ENCODE results near the gene SIN3B. TPM values are rescaled to one million over a fixed set of nuclear protein-coding genes. Genes with fewer than 3 reads are reported as not detected.

SIN3B gene
- total and polyA plus RNA-seq, 2 of the 13 experiments (the other 11 are each of a cell fraction or from before 2014, with no cell fraction given): 12.9 to 25.7 TPM

DNA sequence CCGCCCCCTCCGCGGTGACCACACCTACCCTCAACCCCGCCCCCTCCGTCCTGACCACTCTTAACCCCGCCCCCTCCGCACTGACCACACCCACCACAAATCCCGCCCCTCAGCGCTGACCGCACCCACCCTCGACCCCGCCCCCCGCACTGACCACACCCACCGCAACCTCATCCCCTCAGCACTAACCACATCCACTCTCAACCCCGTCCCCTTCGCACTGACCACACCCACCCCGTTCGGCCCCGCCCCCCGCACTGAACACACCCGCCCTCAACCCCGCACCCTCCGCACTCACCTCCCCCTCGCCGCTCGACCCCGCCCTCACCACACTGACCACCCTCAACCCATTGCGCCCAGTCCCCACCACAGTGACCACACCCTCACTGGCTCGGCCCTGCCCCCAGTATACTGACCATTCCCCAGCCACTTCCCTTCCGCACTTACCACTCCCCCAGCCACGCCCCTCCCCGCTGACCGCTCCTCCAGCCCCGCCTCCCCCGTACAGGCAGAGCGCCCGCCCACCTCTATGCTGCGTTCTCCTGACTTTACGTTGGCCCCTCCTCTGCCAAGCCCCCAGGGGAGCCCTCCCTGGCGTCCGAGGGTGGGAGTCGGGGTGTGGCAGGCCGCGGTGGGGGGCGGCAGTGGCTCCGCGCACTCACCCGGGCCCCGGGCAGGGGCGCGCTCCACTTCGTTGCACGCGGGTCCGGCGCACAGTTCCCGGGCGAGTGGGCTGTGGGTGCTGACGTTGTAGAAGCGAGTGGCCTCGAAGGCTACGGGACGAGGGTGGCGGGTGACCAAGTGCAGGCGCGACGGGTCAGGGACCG lies 68.0 kb downstream of the SIN3B start (continued):
- 0 out of 2 replicates have a peak, but pooled peaks have one; percentile 40 for TF ChIP-seq MEIS2 (CRISPR knock-in tag; IDR thresholded peaks at IDR 0.05)
- TF ChIP-seq HNRNPLL (IDR thresholded peaks at IDR 0.05; ENCODE audit: low read depth, low read length, poor library complexity, severe bottlenecking): peak; percentile 46
- TF ChIP-seq, protein P1, sequence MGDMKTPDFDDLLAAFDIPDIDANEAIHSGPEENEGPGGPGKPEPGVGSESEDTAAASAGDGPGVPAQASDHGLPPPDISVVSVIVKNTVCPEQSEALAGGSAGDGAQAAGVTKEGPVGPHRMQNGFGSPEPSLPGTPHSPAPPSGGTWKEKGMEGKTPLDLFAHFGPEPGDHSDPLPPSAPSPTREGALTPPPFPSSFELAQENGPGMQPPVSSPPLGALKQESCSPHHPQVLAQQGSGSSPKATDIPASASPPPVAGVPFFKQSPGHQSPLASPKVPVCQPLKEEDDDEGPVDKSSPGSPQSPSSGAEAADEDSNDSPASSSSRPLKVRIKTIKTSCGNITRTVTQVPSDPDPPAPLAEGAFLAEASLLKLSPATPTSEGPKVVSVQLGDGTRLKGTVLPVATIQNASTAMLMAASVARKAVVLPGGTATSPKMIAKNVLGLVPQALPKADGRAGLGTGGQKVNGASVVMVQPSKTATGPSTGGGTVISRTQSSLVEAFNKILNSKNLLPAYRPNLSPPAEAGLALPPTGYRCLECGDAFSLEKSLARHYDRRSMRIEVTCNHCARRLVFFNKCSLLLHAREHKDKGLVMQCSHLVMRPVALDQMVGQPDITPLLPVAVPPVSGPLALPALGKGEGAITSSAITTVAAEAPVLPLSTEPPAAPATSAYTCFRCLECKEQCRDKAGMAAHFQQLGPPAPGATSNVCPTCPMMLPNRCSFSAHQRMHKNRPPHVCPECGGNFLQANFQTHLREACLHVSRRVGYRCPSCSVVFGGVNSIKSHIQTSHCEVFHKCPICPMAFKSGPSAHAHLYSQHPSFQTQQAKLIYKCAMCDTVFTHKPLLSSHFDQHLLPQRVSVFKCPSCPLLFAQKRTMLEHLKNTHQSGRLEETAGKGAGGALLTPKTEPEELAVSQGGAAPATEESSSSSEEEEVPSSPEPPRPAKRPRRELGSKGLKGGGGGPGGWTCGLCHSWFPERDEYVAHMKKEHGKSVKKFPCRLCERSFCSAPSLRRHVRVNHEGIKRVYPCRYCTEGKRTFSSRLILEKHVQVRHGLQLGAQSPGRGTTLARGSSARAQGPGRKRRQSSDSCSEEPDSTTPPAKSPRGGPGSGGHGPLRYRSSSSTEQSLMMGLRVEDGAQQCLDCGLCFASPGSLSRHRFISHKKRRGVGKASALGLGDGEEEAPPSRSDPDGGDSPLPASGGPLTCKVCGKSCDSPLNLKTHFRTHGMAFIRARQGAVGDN (CRISPR knock-in tag; IDR thresholded peaks at IDR 0.05): peak; percentile 82
- no peak for TF ChIP-seq NONO (IDR thresholded peaks at IDR 0.05)
- 0 out of 2 replicates have a peak, but pooled peaks have one; percentile 15 for TF ChIP-seq NONO (CRISPR knock-in tag; conservative IDR thresholded peaks at IDR 0.05)
- peak; percentile 32; the same call in 1 of the 2 replicates for TF ChIP-seq SAP130 (CRISPR knock-in tag; IDR thresholded peaks at IDR 0.05; ENCODE audit: low read depth)
- TF ChIP-seq PTBP1 (IDR thresholded peaks at IDR 0.05; ENCODE audit: low read depth, low read length, poor library complexity, severe bottlenecking): no peak
- TF ChIP-seq SKI (IDR thresholded peaks at IDR 0.05; ENCODE audit: partially characterized antibody): no peak
- TF ChIP-seq KDM5B (CRISPR knock-in tag; IDR thresholded peaks at IDR 0.05; ENCODE audit: borderline replicate concordance): peak; percentile 24; the same call in 1 of the 2 replicates
- no peak for TF ChIP-seq HOXA9 (CRISPR knock-in tag; IDR thresholded peaks at IDR 0.05; ENCODE audit: borderline replicate concordance)
- TF ChIP-seq ZFX (CRISPR knock-in tag; IDR thresholded peaks at IDR 0.05; ENCODE audit: low read depth): peak; percentile 34
- no peak for TF ChIP-seq ZNF234 (CRISPR knock-in tag; conservative IDR thresholded peaks at IDR 0.05)
- TF ChIP-seq ZBTB7A (CRISPR knock-in tag; IDR thresholded peaks at IDR 0.05): 0 out of 2 replicates have a peak, but pooled peaks have one; percentile 31
- TF ChIP-seq ZNF574 (CRISPR knock-in tag; IDR thresholded peaks at IDR 0.05): no peak
- TF ChIP-seq MXD1 (CRISPR knock-in tag; IDR thresholded peaks at IDR 0.05): peak; percentile 53; the same call in 1 of the 2 replicates
- TF ChIP-seq SALL1 (CRISPR knock-in tag; IDR thresholded peaks at IDR 0.05): 0 out of 2 replicates have a peak, but pooled peaks have one; percentile 23
- TF ChIP-seq LBX2 (CRISPR knock-in tag; IDR thresholded peaks at IDR 0.05; ENCODE audit: borderline replicate concordance): no peak
